Renal pelvis (tissue), 4 donors: ENCODE data around the gene C17orf67. TPM values are rescaled to one million over a fixed set of nuclear protein-coding genes. Genes with fewer than 3 reads are reported as not detected.

ENCODE experiments used
- DNase-seq: peaks from one replicate; pipeline ENCODE4 v3.0.0-alpha.2; 2013
- polyA plus RNA-seq, 3 donors: library from polyadenylated mRNA; unstranded; fragments of 120-200 nt; gene quantifications; one replicate each; pipeline ENCODE4 v1.2.1, GENCODE V29; 2013; ENCODE audit not compliant: insufficient read length in 3 of 3

C17orf67 gene
- polyA plus RNA-seq, 3 donors = 1.3 to 2.0 (median 1.4) TPM

DNA sequence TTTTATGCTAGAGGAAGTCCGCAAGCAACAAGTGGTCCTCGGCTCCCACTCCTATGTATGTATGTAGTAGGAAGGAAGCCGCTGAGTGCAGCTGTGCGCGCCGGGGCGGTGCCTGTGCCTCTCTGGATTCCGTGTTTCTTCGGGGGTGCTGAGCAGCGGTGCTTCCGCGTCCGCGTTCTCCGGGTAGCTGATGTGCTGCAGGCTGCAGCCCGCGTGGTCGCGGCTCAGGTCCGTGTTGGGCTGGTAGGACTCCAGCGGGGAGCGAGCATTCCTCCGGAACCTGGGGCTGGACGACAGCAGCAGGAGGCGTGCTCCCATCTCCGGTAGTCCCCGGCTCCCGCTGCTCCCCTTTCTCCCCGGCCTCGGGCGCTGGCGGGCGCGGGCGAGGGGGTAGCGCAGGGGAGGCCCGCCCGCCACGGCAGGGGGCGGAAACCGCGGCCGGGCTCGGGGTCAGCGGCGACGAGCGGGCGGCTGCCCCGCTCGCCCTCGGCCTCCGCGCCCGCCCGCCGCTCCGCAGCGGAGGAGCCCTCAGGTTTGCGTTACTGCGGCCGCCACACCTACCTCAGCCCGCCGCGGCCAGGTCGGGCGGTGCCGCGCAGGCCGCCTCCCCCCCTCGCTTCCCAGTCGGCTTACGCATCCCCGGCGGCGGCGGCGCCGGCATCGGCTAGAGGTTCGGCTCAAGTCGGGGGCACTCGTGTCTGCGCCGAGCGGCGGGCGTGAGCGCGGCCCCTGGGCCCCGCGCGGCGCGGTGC is 487 bp downstream of the C17orf67 start:
- peak; percentile 24 for DNase-seq

DNA sequence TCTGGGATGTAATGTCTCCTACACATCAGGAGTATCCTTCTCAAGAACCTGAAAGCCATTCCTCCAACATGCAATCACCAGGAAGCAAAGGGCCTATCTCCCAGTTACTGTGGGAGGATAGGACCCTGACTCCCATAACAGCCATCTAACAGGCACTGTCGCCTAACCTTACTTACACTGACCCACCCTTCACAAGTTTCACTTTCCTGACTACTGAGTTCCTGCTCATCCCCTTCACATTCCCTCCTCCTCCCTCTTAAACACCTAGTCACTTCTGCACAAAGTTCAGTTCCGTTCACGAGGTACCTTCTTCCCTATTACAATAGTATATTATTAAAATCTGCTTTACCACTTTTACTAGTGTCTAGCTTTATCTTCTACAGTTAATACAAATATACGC is 1.3 kb downstream of the C17orf67 start:
- no peak for DNase-seq

DNA sequence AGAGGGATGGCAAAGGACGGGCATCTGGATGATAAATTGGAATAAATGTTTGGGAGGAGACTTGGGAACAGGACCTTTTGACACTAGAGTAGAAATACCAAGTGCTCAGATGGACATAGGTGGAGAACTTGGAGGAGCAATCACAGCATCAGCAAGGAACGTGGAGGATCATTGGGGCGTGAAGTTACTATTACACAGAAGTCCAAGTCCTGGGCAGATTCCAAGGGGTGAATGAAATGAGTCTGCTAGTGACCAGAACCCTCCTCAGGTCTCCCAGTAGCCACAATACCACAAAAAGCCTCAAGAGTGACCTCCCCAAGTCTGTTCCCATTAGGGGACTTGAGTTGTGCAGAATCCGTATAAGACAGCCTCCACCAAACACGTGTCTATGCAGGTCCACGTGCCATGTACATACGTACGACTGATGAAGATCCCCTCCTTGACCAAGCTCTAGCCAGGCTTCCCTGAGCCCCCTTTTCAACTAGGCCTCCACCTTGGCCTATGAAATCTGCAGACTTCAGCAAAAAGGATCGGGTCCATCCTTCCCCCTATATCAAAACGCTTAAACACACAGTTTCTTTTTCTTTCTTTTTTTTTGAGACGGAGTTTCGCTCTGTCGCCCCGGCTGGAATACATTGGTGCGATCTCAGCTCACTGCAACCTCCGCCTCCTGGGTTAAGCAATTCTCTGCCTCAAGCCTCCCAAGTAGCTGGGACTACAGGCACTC is 2.2 kb downstream of the C17orf67 start:
- DNase-seq = no peak

DNA sequence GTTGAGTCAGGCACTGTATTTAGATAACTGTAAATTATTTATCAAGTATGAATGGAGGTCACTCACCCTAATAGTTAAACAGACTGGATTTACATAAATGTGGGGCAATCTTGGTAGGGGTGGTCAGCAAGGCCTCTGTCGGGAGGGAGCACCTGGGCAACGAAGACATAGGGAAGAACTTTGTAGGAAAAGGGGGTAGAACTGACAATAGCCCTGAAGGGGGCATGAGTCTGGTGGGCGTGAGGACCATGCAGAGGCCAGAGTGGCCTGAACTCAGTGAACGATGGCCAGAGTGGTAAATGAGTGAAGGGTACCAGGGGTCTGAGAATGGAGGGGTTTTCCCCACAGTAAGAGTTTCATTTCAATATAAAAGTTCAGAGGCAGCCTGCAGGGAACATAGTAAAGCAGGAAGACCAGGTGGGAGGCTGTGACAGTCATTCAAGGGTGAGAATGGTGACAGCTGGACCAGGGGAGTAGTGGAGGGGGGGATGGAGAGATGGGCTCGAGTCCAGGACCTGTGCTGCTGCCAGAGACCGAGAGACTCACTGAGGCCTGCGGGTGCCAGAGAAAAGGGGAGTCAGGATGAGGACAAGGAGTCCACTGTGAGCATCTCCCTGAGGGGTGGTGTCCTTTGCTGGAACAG is 2.9 kb downstream of the C17orf67 start:
- no peak for DNase-seq

DNA sequence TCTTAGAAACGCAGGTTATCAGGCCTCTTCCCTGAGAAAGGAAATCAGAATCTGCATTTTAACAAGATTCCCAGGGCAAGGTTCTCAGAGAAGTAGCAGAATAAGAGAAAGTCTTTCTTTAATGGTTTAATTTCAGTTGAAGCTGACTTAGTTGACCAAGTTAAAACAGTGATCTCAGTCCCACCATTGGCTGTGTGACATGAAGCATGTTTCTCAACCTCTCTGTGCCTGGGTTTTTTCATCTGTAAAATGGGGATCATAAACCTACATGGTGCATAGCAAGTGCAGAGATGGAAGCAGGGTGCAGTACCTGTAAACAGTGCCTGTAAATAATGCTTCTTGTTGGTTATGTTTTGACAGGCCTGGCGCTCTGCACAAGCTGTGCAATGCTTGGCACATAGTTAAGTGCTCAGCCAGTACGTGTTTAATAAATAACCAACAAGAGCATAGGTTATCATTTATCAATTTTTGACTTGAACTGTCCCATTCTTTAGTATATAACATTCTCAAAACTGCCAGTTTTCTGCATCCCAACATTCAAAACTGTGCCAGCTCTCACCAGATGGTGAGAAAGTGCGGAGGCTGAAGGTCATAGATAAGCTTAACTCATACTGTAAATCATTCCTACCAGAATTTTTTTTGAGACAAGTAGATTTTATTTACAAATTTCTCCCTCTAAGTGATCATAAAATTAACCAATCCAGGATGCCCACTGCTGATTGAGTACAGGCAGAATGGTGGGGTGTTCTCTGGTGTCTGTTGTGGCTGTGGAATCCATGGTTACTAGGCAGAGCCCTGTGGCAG is 6.9 kb downstream of the C17orf67 start:
- DNase-seq = no peak

DNA sequence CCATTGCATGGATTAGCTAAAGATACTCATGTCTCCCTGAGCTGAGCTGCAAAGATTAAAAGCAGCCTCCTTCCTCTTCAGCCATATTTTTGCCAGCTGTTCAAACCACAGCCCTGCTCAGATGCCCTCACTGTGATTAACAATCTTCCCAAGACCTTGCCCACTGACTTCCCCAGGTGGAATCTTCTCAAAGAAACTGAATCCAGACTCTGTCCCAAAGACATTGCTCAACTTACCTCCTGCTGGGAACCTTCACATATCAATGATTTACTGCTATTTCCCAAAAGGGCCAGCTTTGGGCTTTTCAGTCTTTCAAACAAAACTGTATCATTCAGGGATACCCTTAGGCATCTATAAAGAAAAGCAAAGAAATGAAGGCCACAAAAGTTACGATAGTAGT is 9.2 kb downstream of the C17orf67 start:
- DNase-seq = no peak

DNA sequence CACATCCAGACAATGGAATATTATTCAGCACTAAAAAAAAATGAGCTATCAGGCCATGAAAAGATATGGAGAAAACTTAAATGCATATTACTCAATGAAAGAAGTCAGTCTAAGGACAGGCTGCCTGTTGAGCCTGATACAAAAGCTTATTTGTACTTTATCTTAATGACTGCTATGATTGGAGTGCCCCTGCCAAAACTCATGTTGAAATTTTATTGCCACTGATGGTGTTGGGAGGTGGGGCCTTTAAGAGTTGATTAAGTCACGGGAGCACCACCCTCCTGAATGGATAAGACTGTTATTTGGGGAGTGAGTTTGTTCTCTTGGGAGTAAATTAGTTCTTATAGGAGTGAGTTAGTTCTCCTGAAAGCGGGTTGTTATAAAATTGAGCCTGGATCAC is 9.9 kb downstream of the C17orf67 start:
- no peak for DNase-seq

DNA sequence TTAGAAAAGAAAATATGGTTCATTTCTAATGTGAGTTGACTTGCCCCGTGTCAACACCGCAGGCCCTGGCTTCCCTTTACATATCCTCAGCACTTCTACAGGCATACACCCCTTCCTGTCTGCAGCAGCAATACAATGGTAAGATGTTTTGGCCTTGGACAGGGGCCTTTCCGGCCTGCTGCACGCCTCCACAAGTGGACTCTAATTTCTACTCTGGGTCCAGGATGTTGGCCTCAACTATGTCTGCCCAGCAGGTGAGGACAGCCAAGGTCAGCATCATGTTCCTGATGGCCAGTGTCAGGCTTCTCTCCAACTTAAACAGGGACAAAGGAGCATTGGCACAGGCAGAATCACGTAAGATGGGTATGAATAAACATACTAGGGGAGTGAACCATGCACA is 11.0 kb downstream of the C17orf67 start:
- DNase-seq = no peak

DNA sequence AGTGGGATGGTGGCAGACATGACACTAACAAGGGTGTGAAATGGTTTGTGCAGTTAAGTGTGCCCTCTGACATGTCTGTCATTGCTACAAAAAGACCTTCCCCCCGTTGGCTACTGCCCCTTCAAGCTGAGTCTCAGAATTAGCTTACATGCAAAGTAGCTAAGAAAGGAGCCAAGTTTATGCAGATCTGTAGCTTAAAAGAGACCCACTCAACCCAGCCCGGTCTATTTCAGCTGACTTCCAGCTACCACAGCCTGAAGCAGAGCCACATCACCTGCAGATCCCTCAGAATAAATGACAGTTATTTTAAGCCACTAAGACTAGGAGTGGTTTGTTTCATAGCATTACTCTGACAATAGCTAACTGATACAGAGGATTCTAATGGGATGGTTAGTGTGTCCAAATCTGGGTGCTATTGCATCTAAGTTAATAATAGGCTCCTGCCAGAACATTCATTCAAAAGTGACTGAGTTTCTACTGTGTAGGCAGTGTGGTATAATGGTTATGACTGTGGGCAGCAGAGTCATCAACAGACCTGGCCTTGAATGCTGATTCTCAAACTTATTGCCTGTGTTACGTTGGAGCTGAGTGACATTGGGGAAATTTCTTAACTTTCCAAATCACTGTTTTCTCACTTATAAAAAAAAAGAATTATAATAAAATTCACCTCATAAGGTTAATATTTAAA is 11.7 kb downstream of the C17orf67 start:
- no peak for DNase-seq

DNA sequence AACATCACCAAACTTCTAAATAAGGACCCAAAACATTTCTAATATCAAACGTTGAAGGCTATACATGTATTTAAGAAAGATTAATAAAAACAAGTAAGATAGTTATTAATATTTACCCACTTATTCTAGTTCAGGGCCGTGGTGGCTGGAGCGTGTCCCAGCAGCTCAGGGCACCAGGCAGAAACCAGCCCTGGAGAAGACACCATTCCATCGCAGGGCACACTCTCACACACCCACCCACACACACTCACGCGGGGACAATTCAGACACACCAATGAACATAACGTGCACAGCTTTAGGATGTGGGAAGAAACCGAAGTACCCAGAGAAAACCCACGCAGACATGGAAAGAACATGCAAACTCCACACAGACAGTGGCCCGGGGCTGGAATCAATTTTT is 13.5 kb downstream of the C17orf67 start:
- no peak for DNase-seq

DNA sequence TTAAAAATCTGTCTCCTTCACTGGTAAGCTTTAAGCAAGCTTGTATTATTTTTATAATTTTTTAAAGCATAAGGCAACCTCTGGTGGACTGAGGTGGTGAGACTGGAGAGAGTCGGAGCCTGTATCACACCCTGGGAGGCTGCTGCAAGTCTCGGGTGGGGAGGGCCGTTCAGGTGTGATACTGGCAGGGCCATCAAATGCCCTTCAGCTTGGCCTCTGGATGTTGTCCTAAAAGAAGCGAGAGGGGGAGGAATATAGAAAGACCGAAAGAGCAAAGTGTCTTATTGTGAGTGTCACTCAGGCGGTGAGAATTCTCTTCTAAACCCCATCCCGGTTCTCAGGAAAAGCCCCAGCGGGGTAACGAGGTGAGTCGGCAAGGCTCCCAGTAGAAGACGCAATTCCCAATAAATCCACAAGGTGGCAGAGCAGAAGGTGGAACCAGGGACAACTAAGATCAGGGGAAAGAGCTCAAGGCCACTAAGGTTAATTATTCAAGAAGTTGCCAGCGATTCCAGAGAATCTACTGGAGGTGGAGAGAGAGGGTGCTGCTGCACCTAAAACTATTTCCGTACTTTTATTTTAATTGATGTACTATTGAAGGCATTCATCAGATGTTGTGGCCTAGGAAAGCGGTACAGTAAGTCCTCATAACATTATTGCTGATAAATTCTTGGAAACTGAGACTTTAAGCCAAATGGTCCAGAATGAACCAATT is 14.1 kb downstream of the C17orf67 start:
- peak; percentile 65 for DNase-seq

DNA sequence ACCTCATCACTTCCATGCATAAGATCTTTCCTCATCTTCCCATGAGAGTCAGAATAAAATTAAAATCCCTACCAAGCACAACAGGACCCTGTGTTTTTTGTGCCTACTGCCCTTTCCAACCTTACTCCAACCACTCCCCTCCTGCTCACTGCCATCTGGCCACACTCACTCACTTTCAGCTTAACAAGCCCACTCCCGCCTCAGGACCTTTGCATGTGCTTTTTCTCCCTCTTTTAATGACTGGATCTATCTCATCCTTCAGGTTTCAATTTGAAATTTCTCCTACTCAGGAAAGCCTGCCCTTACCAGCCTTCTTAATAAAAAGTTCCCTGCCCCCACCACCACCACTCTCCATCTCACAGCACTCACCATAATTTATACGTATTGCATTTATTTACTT is 14.7 kb downstream of the C17orf67 start:
- no peak for DNase-seq

DNA sequence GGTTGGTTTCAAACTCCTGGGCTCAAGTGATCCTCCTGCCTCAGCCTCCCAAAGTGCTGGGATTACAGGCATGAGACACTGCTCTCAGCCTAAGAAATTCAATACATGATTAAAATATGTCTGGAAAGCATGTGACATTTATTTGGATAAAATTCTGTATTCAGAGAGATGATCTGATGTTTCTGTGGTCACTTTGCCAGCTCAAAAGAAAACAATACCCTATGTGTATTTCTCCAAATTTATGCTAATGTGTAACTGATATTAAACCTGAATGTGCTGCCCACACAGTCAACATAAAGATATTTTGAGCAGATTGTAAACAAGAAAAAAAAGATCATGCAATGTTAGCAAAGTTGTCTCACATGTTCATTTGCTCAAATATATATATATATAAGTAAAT is 16.7 kb downstream of the C17orf67 start:
- DNase-seq = no peak

DNA sequence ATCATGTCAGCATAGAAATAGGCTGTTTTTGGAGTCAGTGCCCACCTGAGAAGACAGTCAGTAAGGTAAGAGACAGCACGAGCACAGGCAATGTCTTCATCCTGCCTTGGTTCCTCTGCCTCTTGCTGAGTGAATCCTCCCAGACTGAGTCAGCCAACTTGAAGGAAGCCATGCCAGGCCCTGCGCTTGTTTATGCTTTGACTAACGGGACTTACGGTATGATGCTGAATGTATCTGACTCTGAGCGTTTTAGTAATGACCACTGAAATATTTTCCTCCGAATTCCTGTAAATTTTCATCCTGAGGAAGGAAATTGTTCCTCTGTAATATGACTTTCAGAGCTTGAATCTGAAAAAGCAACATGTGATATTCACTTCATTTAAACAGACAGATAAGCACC is 18.0 kb downstream of the C17orf67 start:
- no peak for DNase-seq

DNA sequence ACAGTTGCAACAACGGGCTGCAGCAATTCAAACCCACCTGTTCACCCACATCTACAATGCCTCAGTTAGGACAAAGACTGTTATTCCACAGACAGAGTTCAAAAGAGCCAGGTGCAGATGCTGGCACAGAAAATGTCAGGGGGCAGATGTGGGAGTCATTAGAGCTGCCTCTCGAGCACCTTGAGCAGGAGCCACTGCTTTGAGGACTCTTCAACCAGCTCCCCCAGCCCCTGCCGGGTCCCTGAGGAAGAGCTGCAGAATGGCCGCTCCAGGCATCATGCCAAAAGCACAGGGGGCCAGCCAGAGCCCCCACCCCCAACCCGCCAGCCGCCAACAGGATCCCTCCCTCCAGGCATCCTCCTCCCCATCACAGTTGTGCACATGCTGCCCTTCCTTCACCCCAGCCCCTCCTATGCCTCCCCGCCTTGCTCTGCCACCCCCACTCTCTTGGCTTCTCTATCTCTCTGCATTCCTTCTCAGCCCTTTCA is 20.8 kb downstream of the C17orf67 start:
- no peak for DNase-seq

DNA sequence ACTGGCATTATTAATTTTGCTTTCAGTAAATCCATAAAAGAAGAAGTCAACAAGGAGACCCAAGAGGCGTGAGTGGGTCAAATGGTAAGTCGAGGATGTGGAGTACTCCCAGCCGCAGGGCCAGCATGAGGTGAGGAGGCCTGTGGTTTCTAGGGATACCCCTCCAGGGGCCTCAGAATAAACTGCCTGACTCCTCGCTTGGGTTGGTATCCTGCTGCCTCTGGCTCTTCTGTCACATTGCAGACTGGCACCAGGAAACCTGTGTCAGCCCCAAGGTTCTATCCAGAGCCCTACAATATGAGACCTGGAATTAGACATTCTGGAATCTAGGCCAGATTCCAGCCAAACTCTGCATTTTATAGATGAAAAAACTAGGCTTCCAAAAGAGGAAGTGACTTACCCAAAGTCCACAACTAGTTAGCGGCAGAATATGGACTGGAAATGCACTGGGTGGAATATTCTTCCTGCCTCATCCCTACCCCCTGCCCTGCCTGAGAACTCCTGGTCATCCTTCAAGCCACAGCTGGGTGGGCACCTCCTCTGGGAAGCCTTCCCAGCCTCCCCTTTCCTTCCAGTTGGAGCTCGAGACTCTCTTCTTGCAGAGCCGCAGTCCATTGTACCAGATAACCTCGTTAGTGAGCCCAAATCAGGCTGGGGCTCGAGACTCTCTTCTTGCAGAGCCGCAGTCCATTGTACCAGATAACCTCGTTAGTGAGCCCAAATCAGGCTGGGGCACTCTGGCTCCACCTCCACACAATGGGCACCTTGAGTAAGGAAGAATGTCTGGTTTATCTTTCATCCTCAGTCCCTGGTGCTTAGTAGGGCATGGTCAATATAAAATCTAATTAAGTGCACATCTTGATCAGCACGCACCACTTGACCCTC is 22.6 kb downstream of the C17orf67 start:
- no peak for DNase-seq

DNA sequence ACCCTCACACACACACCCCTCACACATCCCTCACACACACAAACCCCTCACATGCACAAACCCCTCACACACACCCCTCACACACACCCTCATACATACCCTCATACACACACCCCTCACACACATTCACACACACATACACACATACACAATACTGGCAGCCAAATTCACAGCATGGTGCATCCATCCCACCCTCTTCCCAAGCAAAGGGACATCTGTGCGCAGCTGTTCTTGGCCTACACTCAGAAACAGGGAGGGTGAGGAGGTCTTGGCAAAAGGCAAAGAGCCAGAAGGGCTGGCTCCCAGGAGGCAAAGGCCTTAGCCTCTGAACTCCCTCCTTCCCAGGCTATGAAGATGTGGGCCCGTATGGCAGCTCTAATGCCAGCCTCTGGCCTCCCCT is 23.4 kb downstream of the C17orf67 start:
- no peak for DNase-seq

DNA sequence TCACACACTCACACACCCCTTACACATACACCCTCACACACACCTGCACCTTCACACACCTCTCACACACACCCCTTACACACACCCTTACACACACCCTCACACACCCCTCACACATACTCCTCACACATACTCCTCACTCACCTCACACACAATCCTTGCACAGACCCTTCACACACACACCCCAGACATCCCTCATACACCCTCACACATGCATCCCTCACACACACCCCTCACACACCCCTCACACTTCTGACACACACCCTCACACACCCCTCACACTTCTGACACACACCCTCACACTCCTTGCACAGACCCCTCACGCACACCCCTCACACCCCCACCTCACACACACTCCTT is 23.9 kb downstream of the C17orf67 start:
- DNase-seq = no peak

DNA sequence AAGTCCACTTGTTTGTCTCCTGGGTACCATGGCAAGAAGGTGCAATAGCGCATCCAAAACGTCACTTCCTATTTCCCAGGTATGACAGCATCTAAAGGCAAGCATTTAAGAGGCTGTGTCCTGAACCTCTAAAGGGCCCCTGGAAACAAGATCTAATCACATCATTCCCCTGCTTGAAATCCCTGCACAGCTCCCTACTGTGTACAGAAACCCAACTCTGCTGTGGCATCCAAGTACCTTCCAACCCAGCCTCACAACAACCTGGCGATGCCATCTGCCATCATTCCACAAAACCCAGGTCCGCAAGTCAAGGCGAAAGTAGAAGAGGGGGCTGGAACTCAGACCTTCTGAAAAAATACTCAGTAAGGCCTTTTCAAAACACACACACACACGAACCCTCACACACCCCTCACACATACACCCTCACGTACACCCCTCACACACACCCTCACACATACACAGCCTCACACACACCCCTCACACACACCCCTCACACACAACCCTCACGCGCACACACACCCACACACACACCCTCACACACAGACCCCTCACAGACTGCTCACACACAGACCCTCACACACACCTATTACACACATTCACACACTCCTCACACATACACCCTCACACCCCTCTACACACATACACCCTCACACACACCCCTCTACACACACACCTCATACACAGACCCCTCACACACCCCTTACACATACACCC is 24.5 kb downstream of the C17orf67 start:
- no peak for DNase-seq
